HL-60/S4 (cell line): ENCODE data around the gene ESRRB.
"Not testable (repeated sequence)": the region's sequence is repeated elsewhere in the genome, so short reads cannot be mapped to it uniquely, and the experiment has no call there.

Source experiments
- in situ Hi-C: fragments of 300-500 bp; cut with MboI; formaldehyde crosslinking; loops from 2 replicates; pipeline ENCODE4 v1.14.3; 2022; ENCODE audit warnings: low sequenced_read_pairs

Gene ESRRB

DNA sequence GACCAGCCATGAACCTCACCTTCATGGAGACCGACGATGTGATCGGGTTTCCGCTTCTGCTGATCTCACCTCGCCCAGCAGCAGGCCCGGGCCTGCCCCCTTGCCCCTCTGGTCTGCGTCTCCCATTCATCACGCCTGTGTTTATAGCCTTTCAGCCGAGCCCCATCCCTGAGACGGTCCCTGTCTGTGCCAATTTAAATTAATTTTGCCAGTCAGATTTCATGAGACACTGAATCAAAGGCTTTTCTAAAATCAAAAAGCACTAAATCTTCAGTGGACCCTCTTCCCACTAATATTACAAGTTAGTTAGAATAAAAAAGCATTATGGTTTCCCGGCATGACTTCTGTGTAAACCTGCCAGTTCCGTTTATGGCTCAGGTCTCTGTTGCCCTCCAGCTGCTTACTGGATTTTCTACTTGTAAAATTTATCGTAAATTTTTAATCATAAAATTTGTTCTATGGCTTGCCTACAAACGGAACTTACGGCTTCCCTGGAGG lies 155.9 kb downstream of the ESRRB start:
- in situ Hi-C loops: no loop called here

DNA sequence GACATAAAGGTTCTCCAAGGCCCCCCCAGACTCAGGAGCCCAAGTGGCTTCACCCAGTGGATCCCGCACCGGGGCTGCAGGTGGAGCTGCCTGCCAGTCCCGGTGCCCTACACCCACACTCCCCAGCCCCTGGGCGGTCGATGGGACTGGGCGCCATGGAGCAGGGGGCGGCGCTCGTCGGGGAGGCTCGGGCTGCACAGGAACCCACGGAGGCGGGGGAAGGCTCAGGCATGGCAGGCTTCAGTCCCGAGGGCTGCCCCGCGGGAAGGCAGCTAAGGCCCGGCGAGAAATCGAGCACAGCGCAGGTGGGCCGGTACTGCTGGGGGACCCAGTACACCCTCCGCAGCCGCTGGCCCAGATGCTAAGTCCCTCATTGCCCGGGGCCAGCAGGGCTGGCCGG lies 160.7 kb downstream of the ESRRB start:
- in situ Hi-C loops: not testable (repeated sequence)

DNA sequence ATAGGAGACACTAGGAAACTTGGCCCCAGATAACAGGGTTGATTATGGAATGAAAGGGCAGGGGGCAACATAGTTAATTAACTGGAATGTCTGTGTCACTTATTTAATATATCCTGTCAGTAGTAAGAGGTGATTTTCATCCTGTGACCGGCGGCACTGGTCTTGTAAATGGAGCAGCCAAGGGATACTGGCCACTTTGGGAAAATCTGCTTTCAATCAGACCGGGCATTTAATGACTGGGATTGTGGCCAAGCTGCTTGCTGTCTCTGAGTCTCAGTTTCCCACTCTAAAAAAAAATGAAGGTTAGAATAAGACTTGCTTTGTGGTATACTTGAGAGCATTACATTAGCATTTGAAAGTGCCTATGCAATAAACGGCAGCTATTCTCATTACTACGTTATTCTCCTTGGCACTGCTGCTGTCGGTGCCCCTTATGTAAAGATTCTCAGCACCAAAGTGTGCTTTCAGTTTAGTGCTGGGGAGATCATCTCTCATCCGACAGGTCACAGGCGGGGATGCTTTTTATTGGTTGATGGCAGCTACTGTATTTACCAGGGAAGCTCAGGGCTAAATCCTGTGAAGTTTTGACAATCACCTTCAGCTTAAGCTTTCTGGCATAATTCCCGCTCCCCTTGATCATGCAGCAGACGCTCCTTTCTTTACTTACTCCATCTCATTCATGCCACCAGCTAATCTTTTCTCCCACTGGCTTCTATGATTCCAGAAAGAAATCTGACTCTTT lies 162.1 kb downstream of the ESRRB start:
- in situ Hi-C loops: no loop called here

DNA sequence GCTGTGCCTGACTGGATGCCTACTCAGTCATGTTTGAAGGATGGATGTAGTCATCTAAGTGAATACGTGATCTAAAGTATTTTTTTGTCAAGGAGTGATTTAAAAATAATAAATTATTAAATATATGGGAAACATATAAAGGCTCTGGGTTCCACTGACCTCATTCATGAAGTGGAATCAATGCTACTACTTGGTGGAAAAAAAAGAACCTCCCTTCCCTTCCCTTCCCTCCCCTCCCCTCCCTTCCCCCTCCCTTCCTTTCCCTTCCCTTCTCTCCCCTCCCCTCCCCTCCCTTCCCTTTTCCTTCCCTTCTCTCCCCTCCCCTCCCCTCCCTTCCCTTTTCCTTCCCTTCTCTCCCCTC lies 162.7 kb downstream of the ESRRB start:
- in situ Hi-C loops: no loop called here

DNA sequence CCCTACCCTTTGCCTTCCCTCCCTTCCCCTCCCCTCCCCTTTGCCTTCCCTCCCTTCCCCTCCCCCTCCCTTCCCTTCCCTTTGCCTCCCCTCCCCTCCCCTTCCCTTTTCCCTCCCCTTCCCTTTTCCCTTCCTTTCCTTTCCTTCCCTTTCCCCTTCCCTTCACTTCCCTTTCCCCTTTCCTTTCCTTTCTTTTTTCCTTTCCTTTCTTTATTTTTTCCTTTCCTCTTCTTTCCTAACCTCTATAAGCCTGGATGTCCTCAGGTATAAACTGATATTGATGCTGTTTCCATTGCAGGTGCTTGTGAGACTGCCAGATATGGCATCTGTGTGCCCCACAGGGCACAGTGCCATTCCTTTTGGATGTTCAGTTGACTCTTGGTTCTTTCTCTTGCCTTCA lies 163.2 kb downstream of the ESRRB start:
- in situ Hi-C loops: no loop called here

DNA sequence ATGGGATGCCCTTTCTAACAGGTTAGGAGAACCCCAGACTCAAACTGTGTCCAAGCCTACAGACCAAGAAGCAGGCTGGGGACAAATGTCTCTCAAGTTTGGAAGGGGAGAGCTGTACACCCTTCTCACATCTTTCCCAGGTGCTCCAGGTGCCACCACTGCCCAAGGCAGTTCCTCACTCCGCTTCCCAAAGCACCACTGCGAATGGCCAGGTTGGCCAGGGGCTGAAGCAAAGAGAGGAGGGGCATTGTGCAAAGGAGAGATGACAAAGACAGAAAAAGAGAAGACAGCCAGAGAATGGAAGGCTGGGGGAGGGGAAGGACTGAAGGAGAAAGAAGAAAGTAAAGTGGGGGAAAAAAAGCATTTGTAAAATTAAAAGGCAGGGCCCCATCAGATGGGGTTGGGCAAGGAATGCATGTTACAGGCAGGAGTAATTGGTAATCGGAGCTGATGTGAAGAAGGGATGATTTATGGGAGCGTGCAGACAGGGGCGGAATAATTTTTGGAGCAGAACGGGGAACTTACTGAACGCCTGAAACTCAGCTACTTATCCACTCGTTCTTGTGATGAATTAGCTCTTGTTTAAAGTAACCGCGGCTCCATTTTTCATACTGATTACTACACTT lies 165.8 kb downstream of the ESRRB start:
- in situ Hi-C loops: no loop called here

DNA sequence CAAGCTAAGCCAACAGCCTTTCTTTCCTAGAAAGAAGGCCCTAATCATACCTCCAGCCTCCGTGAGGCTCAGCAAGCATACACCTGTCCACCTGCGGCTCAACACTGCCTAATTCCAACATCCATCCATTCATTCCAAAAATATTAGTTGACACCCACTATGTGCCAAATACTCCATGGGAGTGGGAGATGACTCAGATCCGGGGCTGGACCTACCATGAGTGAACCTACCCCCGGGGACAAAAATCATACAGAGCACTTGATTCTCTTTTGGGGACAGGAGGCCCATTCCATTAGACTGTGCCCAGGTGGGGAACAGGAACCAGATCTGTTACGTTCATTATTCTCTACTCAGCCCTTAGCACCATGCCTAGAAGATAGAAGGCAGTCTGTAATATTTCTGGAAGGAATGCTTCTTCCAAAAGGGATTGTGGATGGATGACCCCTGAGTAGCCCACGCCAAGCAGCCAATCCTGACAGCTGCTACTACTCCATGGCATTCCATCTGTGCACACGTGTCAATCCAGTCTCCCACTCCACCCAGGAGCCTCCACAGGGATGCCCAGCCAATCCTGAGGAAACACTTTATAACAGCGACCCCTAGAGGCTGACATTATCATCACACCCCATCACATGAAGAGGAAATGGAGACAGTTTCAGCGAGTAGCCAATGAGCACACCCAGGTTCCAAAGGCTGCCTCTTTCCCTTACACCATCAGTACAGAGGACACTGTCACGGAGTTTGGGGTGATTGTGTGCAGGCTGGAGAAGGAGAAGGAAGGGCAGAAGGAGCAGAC lies 170.7 kb downstream of the ESRRB start:
- in situ Hi-C loops: no loop called here

DNA sequence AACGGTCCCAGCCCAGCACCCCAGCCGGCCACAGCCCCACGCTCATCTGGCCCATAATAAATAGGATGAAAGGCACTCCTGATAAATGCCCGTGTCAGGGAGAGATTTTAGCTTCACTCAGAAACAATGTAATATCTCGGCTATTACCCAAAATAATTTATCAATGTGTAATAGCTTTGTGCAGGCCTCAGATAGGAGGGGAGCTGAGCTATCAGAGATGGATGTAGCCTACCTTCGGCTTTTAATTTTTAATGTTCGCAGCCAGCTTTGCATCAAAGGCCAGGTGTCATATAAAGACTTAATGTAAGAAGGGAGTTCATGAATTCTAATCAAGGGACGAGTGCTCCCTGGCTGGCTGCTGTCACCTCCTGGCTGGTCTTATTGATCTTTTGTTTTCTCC lies 171.9 kb downstream of the ESRRB start:
- in situ Hi-C loops: no loop called here

DNA sequence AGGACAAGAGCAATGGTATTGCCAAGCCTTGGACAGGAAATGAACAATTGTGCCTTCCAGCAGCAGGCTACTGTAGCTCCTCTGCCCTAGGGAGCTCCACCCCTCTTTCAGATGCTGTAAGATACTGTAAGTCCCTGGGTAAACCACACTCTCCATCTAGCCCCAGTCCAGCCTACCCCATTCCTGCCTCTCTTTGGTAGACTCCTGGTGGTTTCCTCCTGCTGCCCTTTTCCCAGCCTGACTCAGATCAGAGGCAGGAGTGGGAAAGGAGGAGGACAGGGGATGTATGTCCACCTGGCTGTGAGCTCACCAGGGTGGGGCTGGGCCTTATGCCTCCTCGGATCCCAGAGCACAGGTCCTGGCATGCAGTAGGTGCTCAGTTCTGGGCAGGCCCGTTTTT lies 174.6 kb downstream of the ESRRB start:
- in situ Hi-C loops: no loop called here

DNA sequence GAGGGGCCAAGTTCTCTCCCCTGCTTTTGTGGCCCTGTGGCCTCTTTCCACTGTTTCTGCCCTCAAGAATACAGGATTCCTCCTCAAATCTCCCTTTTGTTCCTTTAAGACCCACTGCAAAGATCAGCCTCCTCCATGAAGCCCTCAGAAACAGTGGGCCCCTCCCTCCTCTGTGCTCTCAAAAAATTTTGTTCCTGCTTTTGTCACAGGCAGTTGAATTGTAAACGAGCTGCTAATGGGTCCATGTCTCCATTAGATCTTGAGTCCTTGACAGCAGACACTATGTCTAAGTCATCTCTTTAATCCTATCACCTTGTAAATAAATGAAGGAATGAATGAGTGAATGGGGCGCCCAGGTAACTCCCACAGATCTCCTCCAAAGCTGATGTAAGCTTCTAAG lies 175.2 kb downstream of the ESRRB start:
- in situ Hi-C loops: no loop called here
